H1 (cell line): ENCODE data around the gene ALOX5. TPM values are rescaled to one million over a fixed set of nuclear protein-coding genes. Genes with fewer than 3 reads are reported as not detected.

ENCODE experiments used
- RNF2 ChIP-seq: fragments of 200-900, 300-1000 bp; sonication (generic); IDR thresholded peaks from 2 replicates; pipeline ENCODE4 v1.7.1; 2016; ENCODE audit warnings: borderline replicate concordance, low read depth, mild to moderate bottlenecking, antibody characterized with exemption, low read length; ENCODE audit not compliant: poor library complexity, severe bottlenecking; ENCODE audit errors: missing control alignments
- SUZ12 ChIP-seq: fragments of 200-600 bp; sonication (generic); IDR thresholded peaks from 2 replicates; pipeline ENCODE4 v1.6.1; 2012; ENCODE audit warnings: mild to moderate bottlenecking, inconsistent platforms, low read length, moderate library complexity, mixed read lengths
- polyA plus RNA-seq, 7 experiments: library from polyadenylated mRNA; depleted of rRNA in 3 of 7; stranded (reverse) in 5 of 7; unstranded in 2 of 7; fragments of >200 nt in 5 of 7; fragments of 200-250 nt in 2 of 7; gene quantifications; 1 replicate in 5 of 7; 2 replicates in 1 of 7; 4 replicates in 1 of 7; pipeline versions ENCODE4 v1.2.1 to v1.2.3, GENCODE V29; 2011 to 2013; ENCODE audit warnings: missing spikeins in 2 of 7, mixed read lengths in 2 of 7
- total RNA-seq: library from RNA; stranded (reverse); fragmentation: NEBNext Ultra II Directional; extraction: Animal tissue kit (Norgen Biotek cat#: 25700); gene quantifications from 2 replicates; pipeline ENCODE4 v1.2.1, GENCODE V29; 2021

Gene ALOX5
- total and polyA plus RNA-seq, 2 of the 8 experiments (the other 6 are each of a cell fraction or from before 2014, with no cell fraction given), result 1.6 to 3.8 TPM

DNA sequence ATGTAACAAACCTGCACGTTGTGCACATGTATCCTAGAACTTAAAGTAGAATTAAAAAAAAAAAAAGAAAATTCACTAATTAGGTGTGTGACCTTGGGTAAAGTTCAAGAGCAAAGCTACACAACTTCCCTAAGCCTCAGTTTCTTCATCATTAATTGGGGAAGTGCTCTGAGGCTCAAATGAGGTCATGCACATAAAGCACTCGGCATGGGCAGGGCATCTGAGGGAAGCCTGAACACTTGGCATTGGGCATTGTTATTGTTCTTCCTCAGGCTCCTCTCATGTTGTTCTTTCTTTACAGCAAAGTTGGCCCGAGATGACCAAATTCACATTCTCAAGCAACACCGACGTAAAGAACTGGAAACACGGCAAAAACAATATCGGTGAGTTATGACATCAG lies 21.5 kb downstream of the ALOX5 start (continued):
- TF ChIP-seq RNF2 (no peak), SUZ12 (no peak)
- TF ChIP-seq, all 59 proteins: peak for 0
